BJ (cell line): ENCODE data around the gene TNIP1. TPM values are rescaled to one million over a fixed set of nuclear protein-coding genes. Genes with fewer than 3 reads are reported as not detected.
A peak's percentile ranks its signal among the peaks of the same experiment; 100 is the strongest.

Source experiments
- CTCF ChIA-PET: fragments of 350-600 bp; formaldehyde crosslinking; extraction: SDS; loops from one replicate; lab custom pipeline; 2021; ENCODE audit warnings: antibody characterized with exemption, inconsistent platforms; lab: Yijun Ruan, JAX
- POLR2A ChIA-PET: fragments of 300-600 bp; sonication (Branson Sonifier 250); formaldehyde crosslinking; extraction: SDS; loops from one replicate; lab custom pipeline; 2021; ENCODE audit warnings: antibody characterized with exemption; lab: Charles Lee
- DNase-seq: peaks from one replicate; pipeline ENCODE4 v3.0.0-alpha.2; 2011; ENCODE audit warnings: low read depth
- H3K27me3 ChIP-seq: 2 replicates; pipeline ENCODE4 v1.6.0; 2011; ENCODE audit warnings: low read length; ENCODE audit not compliant: control insufficient read depth, insufficient read depth
- H3K36me3 ChIP-seq: 2 replicates; pipeline ENCODE4 v1.5.1; 2011; ENCODE audit warnings: low read length; ENCODE audit not compliant: control insufficient read depth, insufficient read depth
- H3K4me3 ChIP-seq: 2 replicates; pipeline ENCODE4 v1.5.1; 2011; ENCODE audit warnings: low read depth, mild to moderate bottlenecking, control low read depth, low read length
- polyA plus RNA-seq: library from polyadenylated mRNA; depleted of rRNA; stranded (reverse); fragments of >200 nt; gene quantifications from 2 replicates; pipeline ENCODE4 v1.2.3, GENCODE V29; 2011
- TF ChIP-seq, protein P1 (sequence below): IDR thresholded peaks from 2 replicates; pipeline ENCODE4 v1.5.1; 2011; ENCODE audit warnings: low read depth, mild to moderate bottlenecking, control low read depth, inconsistent platforms, low read length, moderate library complexity; ENCODE audit not compliant: insufficient read depth

Gene TNIP1
- polyA plus RNA-seq, 1 experiment = 80.8 TPM

DNA sequence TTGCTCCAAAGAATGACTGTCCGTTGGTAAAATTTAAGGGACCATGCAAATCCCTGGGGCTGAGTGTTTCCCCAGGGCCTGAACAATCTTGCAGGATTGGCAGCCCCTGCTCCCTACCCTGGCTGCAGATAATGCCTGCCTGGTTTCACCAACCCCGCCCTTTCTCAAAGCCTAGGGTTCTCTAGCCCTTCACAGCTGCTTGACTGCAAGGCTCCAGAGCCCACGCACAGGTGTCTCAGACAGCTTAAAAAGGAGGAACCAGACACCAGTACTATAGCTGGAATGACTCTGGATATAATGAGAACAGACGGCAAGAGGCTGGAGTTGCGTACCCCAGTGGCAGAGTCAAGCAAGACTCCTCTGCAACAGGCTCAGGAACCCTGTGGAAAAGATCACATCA, 25.2 kb upstream of the TNIP1 start:
- Histone ChIP-seq H3K36me3 (peaks cover 39% of the 10 kb centered on the region), H3K27me3 (no peaks in the 10 kb centered on the region), H3K4me3 (no peak overlapping the region)
- ChIA-PET CTCF (interaction anchor here (0.8 to 24.0 kb wide), 6 partner anchors 10 to 54 kb away, joined by 3 to 519 read pairs (median 4); no protein-coding TSS in a partner anchor), POLR2A (no interaction called here)
- TF ChIP-seq, protein P1, sequence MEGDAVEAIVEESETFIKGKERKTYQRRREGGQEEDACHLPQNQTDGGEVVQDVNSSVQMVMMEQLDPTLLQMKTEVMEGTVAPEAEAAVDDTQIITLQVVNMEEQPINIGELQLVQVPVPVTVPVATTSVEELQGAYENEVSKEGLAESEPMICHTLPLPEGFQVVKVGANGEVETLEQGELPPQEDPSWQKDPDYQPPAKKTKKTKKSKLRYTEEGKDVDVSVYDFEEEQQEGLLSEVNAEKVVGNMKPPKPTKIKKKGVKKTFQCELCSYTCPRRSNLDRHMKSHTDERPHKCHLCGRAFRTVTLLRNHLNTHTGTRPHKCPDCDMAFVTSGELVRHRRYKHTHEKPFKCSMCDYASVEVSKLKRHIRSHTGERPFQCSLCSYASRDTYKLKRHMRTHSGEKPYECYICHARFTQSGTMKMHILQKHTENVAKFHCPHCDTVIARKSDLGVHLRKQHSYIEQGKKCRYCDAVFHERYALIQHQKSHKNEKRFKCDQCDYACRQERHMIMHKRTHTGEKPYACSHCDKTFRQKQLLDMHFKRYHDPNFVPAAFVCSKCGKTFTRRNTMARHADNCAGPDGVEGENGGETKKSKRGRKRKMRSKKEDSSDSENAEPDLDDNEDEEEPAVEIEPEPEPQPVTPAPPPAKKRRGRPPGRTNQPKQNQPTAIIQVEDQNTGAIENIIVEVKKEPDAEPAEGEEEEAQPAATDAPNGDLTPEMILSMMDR = no peak
- no peak for DNase-seq

DNA sequence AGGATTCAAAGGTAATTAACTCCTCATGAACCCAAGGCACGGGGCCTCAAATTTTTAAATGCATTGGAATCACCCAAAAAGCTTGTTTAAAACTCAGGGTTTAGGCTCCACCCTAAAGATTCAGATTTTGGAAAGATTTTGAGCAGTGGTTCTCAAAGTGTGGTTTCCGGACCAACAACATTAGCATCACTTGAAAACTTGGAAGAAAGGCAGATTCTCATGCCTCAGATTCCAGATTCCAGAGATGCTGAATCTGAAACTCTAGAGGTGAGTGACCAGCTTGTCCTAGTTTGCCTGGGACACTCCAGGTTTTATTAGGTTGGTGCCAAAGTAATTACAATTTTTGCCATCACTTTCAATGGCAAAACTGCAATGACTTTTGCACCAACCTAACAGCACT, 24.7 kb upstream of the TNIP1 start:
- no peak for DNase-seq
- no peak overlapping the region for H3K4me3 ChIP-seq
- no peaks in the 10 kb centered on the region for H3K27me3 ChIP-seq
- peaks cover 39% of the 10 kb centered on the region for H3K36me3 ChIP-seq
- POLR2A ChIA-PET = no interaction called here
- TF ChIP-seq, protein P1 = no peak
- CTCF ChIA-PET = interaction anchor here (1.2 to 24.0 kb wide), 5 partner anchors 11 to 54 kb away, joined by 3 to 519 read pairs (median 4); no protein-coding TSS in a partner anchor

DNA sequence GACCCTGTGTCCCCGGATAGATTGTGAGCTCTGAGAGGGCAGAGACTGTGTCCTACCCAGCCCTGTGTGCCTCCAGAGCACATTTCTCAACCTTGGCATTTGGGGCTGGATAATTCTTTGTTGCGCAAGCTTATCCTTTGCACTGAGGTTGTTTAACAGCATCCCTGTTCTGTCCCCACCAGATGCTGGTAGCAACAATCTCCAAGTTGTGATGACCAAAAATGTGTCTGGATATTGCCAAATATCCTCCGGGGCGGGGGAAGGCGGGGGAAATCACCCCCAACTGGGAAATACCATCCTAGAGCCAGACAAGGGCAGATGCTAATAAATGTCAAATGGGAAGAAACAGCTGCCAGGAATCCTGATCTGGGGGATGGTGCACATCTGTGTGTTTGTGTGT, 24.0 kb upstream of the TNIP1 start:
- H3K4me3 ChIP-seq = no peak overlapping the region
- DNase-seq = peak; percentile 80
- no peaks in the 10 kb centered on the region for H3K27me3 ChIP-seq
- TF ChIP-seq, protein P1 = no peak
- peaks cover 39% of the 10 kb centered on the region for H3K36me3 ChIP-seq
- ChIA-PET CTCF (interaction anchor here (0.8 to 24.0 kb wide), 4 partner anchors 11 to 53 kb away, joined by 3 to 519 read pairs (median 16); no protein-coding TSS in a partner anchor), POLR2A (interaction anchor here (0.8 kb wide), 1 partner anchor 12 kb away, joined by 3 read pairs; no protein-coding TSS in a partner anchor)

DNA sequence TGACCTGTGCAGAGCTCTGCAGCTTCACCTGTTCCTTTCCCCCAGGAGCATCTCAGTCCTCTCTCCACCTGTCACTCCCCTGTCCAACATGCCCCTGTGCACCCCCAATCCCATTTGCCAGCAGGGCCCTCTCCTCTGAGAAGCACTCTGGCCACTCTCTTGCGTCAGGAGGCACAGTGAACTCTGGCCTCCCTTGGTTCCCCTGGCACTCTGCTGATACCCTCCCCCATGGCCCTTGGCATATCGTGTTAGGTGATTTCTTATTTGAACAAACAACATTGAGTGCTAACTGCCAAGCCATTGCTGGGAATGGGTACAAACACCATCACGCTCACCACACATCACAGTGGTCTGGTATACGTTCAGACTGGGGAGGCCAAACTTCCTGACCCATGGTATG, 20.9 kb upstream of the TNIP1 start:
- no peak for DNase-seq
- Histone ChIP-seq H3K36me3 (peaks cover 22% of the 10 kb centered on the region), H3K27me3 (no peaks in the 10 kb centered on the region), H3K4me3 (no peak overlapping the region)
- ChIA-PET POLR2A (no interaction called here), CTCF (no interaction called here)
- TF ChIP-seq, protein P1 = no peak

DNA sequence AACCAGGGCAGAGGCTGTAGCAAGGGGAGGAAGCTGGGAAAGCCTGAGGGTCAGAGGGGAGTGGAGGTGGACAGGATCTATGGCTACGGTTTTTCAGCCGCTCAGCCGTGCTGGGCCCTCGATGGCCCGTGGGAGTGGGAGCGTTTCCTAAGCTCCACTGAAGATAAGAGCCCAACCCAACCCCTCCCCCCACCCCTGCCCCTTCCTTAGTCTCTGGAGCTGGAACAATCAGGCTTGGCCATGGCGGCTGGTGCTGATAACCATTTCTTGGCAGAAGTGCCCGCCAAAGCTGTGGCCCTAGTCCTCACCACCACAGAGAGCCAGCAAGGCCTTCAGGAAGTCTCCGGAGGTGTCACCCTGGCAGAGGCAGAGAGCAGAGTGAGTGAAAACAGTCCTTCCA, 20.3 kb upstream of the TNIP1 start:
- Histone ChIP-seq H3K4me3 (no peak overlapping the region), H3K36me3 (peaks cover 19% of the 10 kb centered on the region), H3K27me3 (no peaks in the 10 kb centered on the region)
- ChIA-PET POLR2A (no interaction called here), CTCF (no interaction called here)
- no peak for DNase-seq
- TF ChIP-seq, protein P1 = no peak
